ENCODE measurements around the gene SPRTN. TPM values are rescaled to one million over a fixed set of nuclear protein-coding genes. Genes with fewer than 3 reads are reported as not detected.

The SPRTN gene
- total RNA-seq, 6 experiments from 2014 or later, result 3.3 to 6.4 (median 4.8) TPM

- TF ChIP-seq CTCF (IDR thresholded peaks at IDR 0.05) (no peak), POLR2A (IDR thresholded peaks at IDR 0.05) (no peak)
- Histone ChIP-seq H3K27ac (no peak overlapping the region), H3K4me3 (no peak overlapping the region), H3K27me3 (no peaks in the 10 kb centered on the region), H3K4me1 (no peaks in the 10 kb centered on the region), H3K36me3 (no peaks in the 10 kb centered on the region), H3K9me3 (no peaks in the 10 kb centered on the region)
- ATAC-seq (no peak), DNase-seq (no peak)
- WGBS (ENCODE audit: insufficient coverage, low coverage, low lambda C conversion rate, missing lambda C conversion rate), result 89% methylated on average over 15 of the region's 15 CpGs
- intact Hi-C loops (cut with DNase I), result no loop called here
Observed at GRCh38 chr1:231318015-231318355, 20.1 kb upstream of the SPRTN start.

DNA sequence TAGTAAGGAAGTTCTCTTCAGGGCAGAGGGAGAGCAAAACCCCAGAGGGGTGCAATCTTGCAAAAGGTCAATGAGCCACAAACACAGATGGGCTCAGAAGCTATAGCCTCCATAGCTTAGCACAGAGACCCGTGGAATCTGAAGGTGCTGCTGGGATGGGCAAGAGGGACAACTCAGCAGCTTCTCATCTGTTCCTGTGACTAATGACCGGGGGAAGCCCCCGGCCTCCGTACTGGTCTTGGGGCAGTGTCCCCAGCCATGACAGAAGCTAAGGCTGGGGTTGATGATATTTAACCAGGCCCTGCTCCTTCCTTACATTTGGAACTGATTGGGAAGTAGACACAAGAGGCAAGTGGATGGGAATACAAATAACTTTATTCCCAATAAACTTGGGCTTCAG is 19.5 kb upstream of the SPRTN start:
- DNase-seq (no peak), ATAC-seq (no peak)
- no peaks in the 10 kb centered on the region for H3K36me3 ChIP-seq
- intact Hi-C loops (cut with DNase I), result no loop called here
- no peaks in the 10 kb centered on the region for H3K9me3 ChIP-seq
- TF ChIP-seq CTCF (IDR thresholded peaks at IDR 0.05) (no peak), POLR2A (IDR thresholded peaks at IDR 0.05) (no peak)
- H3K27me3 ChIP-seq, result no peaks in the 10 kb centered on the region
- H3K27ac ChIP-seq, result no peak overlapping the region
- no peaks in the 10 kb centered on the region for H3K4me1 ChIP-seq
- WGBS (ENCODE audit: insufficient coverage, low coverage, low lambda C conversion rate, missing lambda C conversion rate), result 84% methylated on average over 4 of the region's 4 CpGs
- H3K4me3 ChIP-seq, result no peak overlapping the region

GRCh38 chr1:231319080-231319479 is 19.0 kb upstream of the SPRTN start:
- TF ChIP-seq POLR2A (IDR thresholded peaks at IDR 0.05) (no peak), CTCF (IDR thresholded peaks at IDR 0.05) (no peak)
- Histone ChIP-seq H3K27me3 (no peaks in the 10 kb centered on the region), H3K27ac (no peak overlapping the region), H3K4me1 (no peaks in the 10 kb centered on the region), H3K9me3 (no peaks in the 10 kb centered on the region), H3K36me3 (no peaks in the 10 kb centered on the region), H3K4me3 (no peak overlapping the region)
- ATAC-seq (no peak), DNase-seq (no peak)
- intact Hi-C loops (cut with DNase I), result no loop called here
- 70% methylated on average over 7 of the region's 9 CpGs for WGBS (ENCODE audit: insufficient coverage, low coverage, low lambda C conversion rate, missing lambda C conversion rate)

GRCh38 chr1:231322880-231323530 is 15.1 kb upstream of the SPRTN start:
- ATAC-seq, result no peak
- no peak overlapping the region for H3K27ac ChIP-seq
- no peaks in the 10 kb centered on the region for H3K27me3 ChIP-seq
- no peaks in the 10 kb centered on the region for H3K9me3 ChIP-seq
- H3K4me1 ChIP-seq, result peaks cover 0 to 5% (median 0%) of the 10 kb centered on the region in 4 donors
- TF ChIP-seq POLR2A (IDR thresholded peaks at IDR 0.05) (no peak), CTCF (IDR thresholded peaks at IDR 0.05) (no peak)
- DNase-seq, result peak in 1 of 3 donors; percentile 14
- intact Hi-C loops (cut with DNase I), result no loop called here
- H3K4me3 ChIP-seq, result no peak overlapping the region
- H3K36me3 ChIP-seq, result no peaks in the 10 kb centered on the region
- WGBS (ENCODE audit: insufficient coverage, low coverage, low lambda C conversion rate, missing lambda C conversion rate), result 45% methylated on average over 3 of the region's 7 CpGs

DNA sequence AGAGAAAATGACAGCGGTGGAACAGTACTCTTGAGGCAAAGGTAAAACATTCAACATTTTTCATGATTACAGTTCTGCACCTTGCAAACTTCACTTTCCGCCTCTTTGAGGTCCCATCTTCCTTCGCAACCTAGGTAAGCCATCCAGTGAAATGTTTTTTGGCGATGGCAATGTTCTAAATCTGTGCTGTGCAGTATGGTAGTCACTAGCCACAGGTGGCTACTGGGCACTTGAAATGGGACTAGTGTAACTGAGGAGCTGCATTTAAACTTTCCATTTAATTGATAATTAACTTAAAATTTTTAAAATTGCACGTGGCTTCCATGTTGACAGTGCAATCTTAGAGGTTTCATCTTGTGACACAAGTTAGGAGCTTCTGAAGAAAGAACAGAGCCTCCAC is 13.4 kb upstream of the SPRTN start:
- Histone ChIP-seq H3K4me1 (peaks cover 0 to 5% (median 0%) of the 10 kb centered on the region in 4 donors), H3K4me3 (no peak overlapping the region), H3K9me3 (no peaks in the 10 kb centered on the region), H3K27ac (no peak overlapping the region), H3K27me3 (no peaks in the 10 kb centered on the region), H3K36me3 (no peaks in the 10 kb centered on the region)
- DNase-seq, result no peak
- 78% methylated on average over 5 of the region's 5 CpGs for WGBS (ENCODE audit: insufficient coverage, low coverage, low lambda C conversion rate, missing lambda C conversion rate)
- intact Hi-C loops (cut with DNase I), result no loop called here
- no peak for TF ChIP-seq CTCF (IDR thresholded peaks at IDR 0.05)
- TF ChIP-seq POLR2A (IDR thresholded peaks at IDR 0.05), result no peak
- ATAC-seq, result no peak

All from right lobe of liver (tissue), 6 donors.